ENCODE results near the gene FOXR1.

FOXR1 gene, protein sequence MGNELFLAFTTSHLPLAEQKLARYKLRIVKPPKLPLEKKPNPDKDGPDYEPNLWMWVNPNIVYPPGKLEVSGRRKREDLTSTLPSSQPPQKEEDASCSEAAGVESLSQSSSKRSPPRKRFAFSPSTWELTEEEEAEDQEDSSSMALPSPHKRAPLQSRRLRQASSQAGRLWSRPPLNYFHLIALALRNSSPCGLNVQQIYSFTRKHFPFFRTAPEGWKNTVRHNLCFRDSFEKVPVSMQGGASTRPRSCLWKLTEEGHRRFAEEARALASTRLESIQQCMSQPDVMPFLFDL

DNA sequence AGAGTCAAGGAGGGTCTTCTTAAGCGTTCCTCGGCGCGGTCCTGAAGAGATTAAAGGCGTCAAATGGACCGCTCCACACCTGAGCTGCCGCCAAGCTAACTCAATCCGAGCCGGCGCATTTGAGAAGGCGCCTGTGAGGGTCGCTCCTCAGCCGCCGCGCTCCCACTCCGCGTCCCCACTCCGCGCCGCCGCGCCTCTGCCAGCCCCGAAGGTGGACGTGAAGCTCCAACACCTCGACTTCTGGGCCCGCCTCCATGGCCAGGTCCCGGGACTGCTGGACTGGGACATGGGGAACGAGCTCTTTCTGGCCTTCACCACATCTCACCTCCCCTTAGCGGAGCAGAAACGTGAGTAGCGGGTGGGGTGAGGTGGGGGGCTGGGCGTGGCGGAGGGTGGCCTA is at the start of gene FOXR1:
Gene FOXR1 (plus strand): TSS at position 116 of the 400 bp plus-strand sequence. CDS start 171 bp downstream, at position 287.
- H3K4me3 ChIP-seq (ENCODE audit: low read length), result no peak within 1 kb of the TSS
- H3K27me3 ChIP-seq (ENCODE audit: control insufficient read depth, insufficient read depth, low read length), result no peaks in the 10 kb centered on the region
- DNase-seq (ENCODE audit: low read depth, low spot score), result no peak
- H3K27ac ChIP-seq (ENCODE audit: low read length), result no peak within 1 kb of the TSS
- no peaks in the 10 kb centered on the region for H3K36me3 ChIP-seq (ENCODE audit: control insufficient read depth, insufficient read depth, low read length)
- no CpG with 5 or more reads among the region's 33 CpGs for WGBS (ENCODE audit: insufficient coverage, insufficient read length)
- no peaks in the 10 kb centered on the region; the same call in 1 of the 2 replicates for H3K9me3 ChIP-seq (ENCODE audit: control insufficient read depth, insufficient read depth, low read length)
- no peaks in the 10 kb centered on the region for H3K4me1 ChIP-seq (ENCODE audit: control insufficient read depth, insufficient read depth, low read length)

DNA sequence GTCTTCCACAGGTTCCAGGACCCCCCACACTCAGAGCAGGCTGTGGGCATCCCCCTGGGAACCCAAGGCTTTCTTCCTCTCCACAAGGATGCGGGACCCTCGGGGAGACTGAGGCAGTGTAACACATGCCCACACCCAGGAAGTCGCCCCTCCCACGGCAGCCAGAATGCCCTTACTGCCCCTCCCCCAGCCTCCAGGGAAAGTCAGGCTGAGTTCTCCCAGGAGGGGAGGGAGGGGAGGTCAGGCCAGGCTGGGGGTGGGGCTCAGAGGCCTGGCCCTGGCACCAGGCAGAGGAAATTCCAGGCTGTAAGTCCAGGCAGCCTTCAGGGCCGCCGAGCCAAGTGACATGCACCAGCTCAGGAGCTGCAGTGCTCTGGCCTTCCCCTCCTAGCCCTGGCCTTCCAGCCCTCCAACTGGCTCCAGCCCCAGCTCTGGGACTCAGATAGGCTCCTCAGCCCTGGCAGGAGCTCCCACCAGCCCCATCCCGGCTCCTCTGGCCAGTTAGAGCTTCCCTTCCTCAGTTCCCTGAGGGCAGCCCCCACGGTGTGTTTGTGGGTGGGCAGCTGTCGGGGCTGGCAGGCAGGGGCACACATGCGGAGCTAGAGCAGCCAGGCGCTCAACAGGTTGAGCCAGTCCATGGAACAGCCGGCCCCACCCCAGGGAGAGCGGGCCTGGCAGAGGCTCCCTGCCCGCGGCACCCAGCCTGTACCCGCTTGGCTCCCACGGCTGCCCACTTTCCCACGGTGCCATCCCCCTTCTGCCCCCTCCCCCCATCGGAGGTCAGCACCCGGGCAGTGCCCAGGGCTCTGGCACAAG is 49.4 kb upstream of the FOXR1 start:
- Histone ChIP-seq H3K27me3 (ENCODE audit: control insufficient read depth, insufficient read depth, low read length) (no peaks in the 10 kb centered on the region), H3K27ac (ENCODE audit: low read length) (no peak overlapping the region), H3K4me3 (ENCODE audit: low read length) (no peak overlapping the region), H3K36me3 (ENCODE audit: control insufficient read depth, insufficient read depth, low read length) (no peaks in the 10 kb centered on the region), H3K4me1 (ENCODE audit: control insufficient read depth, insufficient read depth, low read length) (peaks cover 32% of the 10 kb centered on the region), H3K9me3 (ENCODE audit: control insufficient read depth, insufficient read depth, low read length) (no peaks in the 10 kb centered on the region)
- no peak for DNase-seq (ENCODE audit: low read depth, low spot score)
- no CpG with 5 or more reads among the region's 20 CpGs for WGBS (ENCODE audit: insufficient coverage, insufficient read length)

DNA sequence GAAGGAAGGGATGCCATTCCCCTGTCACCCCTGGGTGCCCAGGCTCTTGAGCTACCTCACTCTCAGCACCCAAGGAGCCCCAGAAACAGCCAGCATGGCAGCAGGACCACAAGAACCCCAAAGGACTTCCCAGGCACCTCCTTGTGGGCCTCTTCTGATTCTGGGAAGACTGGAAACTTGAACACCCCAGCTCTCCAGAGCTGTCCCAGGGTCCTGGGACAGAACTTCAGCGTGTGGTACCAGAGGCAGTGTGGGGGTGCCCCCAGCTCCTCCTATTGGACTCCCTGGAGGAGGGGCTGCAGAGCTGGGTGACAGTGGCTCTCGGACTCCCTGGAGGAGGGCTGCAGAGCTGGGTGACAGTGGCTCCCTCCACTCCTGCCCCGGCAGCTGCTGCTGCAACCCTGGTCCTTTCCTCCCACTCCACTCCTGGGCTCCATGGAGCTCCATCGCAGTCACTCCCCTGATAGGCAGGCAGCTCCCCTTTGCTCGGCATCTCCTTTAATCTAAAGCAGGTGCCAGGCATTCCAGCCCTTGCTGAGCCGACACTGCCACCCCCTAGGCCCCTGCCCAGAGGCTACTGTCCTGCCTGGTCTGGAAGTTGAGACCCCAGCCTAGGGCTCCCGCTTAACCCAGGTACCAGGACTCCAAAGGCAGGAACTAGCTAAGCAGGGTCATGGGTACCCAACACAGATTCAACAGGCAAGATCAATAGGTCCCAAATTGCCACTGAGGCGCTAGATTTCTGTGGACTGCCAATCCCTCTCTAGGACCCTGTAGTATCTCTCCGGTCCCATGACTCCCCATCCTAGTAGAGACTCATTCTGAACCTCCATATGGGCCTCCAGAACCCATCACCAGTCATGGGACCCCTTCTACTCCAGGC is 48.6 kb upstream of the FOXR1 start:
- WGBS (ENCODE audit: insufficient coverage, insufficient read length), result no CpG with 5 or more reads among the region's 9 CpGs
- no peak overlapping the region for H3K27ac ChIP-seq (ENCODE audit: low read length)
- no peaks in the 10 kb centered on the region for H3K36me3 ChIP-seq (ENCODE audit: control insufficient read depth, insufficient read depth, low read length)
- DNase-seq (ENCODE audit: low read depth, low spot score), result no peak
- H3K4me1 ChIP-seq (ENCODE audit: control insufficient read depth, insufficient read depth, low read length), result peaks cover 29% of the 10 kb centered on the region
- H3K9me3 ChIP-seq (ENCODE audit: control insufficient read depth, insufficient read depth, low read length), result no peaks in the 10 kb centered on the region
- H3K27me3 ChIP-seq (ENCODE audit: control insufficient read depth, insufficient read depth, low read length), result no peaks in the 10 kb centered on the region
- H3K4me3 ChIP-seq (ENCODE audit: low read length), result no peak overlapping the region

DNA sequence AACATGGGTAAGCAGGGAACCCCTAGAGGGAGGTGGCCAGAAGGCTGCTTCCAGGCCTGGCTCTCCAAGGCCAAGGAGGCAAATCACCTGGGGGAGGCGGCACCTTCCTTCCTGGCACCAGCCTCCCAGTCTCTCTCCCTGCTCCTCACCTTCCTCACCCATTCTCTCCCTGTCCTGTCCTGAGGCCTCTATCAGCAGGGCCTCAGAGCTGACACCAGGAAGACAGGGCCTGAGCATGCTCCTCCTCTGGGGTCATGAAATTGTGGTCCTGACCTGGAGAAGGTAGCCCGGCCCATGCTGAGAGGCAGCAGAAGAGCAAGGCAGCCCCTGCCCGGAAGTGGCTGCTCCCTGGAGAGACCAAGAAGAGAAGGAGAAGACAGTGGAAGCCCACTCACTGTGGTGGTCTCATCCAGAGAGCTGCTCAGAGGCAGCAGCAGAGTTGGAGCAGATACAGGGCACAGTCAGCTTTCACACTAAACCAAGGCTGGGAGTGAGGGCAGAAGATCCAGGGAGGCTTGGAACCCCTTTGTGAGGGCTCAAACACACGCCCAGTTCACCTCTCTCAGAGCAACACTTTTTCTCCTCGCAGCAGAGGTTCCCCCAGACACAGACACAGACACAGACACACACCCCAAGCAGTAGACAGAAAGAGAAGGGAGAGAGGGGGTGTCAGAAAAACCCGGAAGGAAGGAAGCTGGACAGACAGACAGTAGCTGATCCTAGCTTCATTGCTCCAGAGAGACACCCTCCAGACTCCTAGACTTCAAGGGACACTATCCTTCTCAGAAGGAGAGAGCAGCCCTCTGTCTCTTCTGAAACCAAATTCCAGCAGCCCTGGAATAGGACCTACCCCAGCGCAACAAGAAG is 47.6 kb upstream of the FOXR1 start:
- peak overlapping the region; percentile 89; the same call in 1 of the 2 replicates for H3K4me3 ChIP-seq (ENCODE audit: low read length)
- H3K4me1 ChIP-seq (ENCODE audit: control insufficient read depth, insufficient read depth, low read length), result peaks cover 29% of the 10 kb centered on the region
- no peak overlapping the region for H3K27ac ChIP-seq (ENCODE audit: low read length)

DNA sequence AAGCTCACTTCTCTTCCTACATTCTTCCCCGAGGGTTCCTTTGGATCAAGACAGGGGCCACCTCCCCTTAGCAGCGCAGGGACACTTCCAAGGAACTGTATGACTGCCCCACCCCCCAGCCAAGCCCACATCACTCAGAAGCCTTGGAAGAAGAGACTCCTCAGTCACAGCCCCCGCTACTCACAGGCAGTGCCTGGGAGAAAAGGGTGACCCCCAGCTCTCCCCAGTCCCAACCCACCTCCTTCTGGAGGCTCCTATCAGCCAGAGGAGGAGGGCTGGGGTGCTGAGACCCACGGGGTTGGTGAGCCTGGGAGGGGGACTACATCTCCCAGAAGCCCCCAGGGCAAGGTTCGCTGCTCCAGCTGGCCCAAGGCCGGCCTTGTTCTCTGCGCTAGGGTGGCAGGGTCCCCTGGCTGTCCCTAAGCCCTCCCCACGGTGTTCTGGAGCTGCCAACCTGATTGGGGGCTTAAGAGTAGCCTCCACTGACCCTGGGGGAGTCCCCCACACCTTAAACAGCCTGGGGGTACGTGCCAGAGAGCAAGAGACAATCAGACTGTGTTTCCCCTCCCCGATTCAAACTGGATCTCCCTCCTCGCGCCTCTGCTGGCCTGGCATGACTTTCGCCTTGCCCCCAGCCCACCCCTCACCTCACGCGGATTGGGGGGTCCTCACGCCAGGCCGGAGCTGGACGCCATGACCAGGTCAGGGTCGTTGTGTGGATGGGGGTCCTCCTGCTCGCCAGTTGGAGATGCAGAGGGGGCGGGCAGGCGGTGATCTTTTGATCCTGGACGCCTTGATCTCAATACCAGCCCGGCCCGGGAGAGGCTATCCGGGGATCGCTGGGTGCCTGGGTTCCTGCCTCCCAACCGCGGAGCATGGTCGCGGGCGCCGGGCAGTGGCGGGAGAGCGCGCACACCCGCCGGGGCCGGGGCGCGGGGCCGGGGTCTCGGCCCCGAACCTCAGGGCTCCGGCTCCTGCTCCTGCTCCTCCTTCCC is 46.7 kb upstream of the FOXR1 start:
- Histone ChIP-seq H3K9me3 (ENCODE audit: control insufficient read depth, insufficient read depth, low read length) (no peaks in the 10 kb centered on the region), H3K27me3 (ENCODE audit: control insufficient read depth, insufficient read depth, low read length) (no peaks in the 10 kb centered on the region), H3K4me1 (ENCODE audit: control insufficient read depth, insufficient read depth, low read length) (peaks cover 26% of the 10 kb centered on the region), H3K4me3 (ENCODE audit: low read length) (peak overlapping the region; percentile 89), H3K27ac (ENCODE audit: low read length) (no peak overlapping the region), H3K36me3 (ENCODE audit: control insufficient read depth, insufficient read depth, low read length) (no peaks in the 10 kb centered on the region)
- no CpG with 5 or more reads among the region's 45 CpGs for WGBS (ENCODE audit: insufficient coverage, insufficient read length)
- no peak for DNase-seq (ENCODE audit: low read depth, low spot score)

More for the DNA sequence above, 47.6 kb upstream of the FOXR1 start:
- no peak for DNase-seq (ENCODE audit: low read depth, low spot score)
- no peaks in the 10 kb centered on the region for H3K36me3 ChIP-seq (ENCODE audit: control insufficient read depth, insufficient read depth, low read length)
- no peaks in the 10 kb centered on the region for H3K27me3 ChIP-seq (ENCODE audit: control insufficient read depth, insufficient read depth, low read length)
- WGBS (ENCODE audit: insufficient coverage, insufficient read length), result no CpG with 5 or more reads among the region's 7 CpGs
- H3K9me3 ChIP-seq (ENCODE audit: control insufficient read depth, insufficient read depth, low read length), result no peaks in the 10 kb centered on the region

DNA sequence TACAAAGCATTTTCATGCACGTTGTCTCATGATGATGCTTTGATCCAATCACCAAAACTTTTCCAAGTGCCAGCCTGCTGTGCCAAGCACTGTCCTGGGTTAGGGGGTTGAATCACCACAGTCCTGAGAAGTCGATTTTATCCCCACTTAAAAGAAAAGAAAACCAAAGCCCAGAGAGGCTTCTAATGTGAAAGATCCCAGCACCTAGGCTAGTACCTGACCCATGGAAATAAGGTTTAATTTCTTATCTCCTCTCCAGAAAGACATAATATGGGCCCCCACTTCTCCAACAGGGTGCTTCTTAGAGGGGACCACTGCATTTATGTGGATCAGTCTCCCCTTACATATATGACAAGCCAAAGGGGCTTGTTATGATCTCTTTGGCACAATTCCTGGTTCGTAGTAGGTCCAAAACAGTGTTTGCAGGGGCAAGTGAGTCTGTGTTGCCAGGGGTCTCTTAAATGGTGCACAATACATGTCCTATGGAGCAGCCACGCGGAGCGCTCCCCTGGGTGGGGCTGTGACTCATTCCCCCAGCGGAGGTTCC is 43.9 kb upstream of the FOXR1 start:
- DNase-seq (ENCODE audit: low read depth, low spot score), result no peak
- no CpG with 5 or more reads among the region's 7 CpGs for WGBS (ENCODE audit: insufficient coverage, insufficient read length)
- no peaks in the 10 kb centered on the region for H3K27me3 ChIP-seq (ENCODE audit: control insufficient read depth, insufficient read depth, low read length)
- H3K36me3 ChIP-seq (ENCODE audit: control insufficient read depth, insufficient read depth, low read length), result no peaks in the 10 kb centered on the region
- H3K4me1 ChIP-seq (ENCODE audit: control insufficient read depth, insufficient read depth, low read length), result peaks cover 16% of the 10 kb centered on the region
- no peak overlapping the region for H3K27ac ChIP-seq (ENCODE audit: low read length)
- no peaks in the 10 kb centered on the region for H3K9me3 ChIP-seq (ENCODE audit: control insufficient read depth, insufficient read depth, low read length)
- H3K4me3 ChIP-seq (ENCODE audit: low read length), result no peak overlapping the region

DNA sequence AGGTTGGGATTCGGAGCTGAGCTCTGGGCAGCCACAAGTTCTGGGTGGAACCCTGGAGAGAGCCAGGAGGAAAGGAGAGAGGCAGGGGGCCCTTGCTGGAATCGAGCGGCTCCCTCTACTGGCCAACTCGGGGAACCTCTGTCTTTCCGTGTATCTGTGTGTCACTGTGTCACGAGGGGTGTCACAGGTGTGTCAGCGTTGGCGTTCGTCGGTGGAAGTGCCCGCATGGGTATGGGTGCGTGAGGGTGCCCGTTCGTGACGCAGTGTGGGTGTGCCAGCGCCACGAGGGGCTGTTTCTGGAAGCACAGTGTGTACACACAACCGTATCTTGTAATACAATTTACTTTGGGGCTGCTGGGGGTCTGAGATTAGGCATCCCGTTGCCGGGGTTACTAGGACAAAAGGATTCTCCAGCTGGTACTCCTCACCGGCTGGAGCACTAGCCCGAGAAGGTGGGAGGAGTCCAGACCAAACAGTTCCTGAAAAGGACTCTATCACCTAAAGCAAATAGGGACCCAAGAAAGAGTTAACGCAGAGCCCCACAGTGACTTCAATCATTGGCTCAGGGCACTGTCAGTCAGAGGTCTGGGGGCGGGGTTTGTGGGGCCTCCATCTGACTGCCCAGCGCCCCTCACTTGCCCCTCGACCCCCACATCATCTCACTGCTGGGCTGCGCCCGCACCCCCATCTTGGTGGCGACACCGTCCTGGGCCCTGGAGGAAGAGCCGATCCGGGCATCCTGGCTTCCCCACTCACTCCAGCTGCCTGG is 43.3 kb upstream of the FOXR1 start:
- H3K4me1 ChIP-seq (ENCODE audit: control insufficient read depth, insufficient read depth, low read length), result peaks cover 16% of the 10 kb centered on the region
- WGBS (ENCODE audit: insufficient coverage, insufficient read length), result no CpG with 5 or more reads among the region's 32 CpGs
- H3K9me3 ChIP-seq (ENCODE audit: control insufficient read depth, insufficient read depth, low read length), result no peaks in the 10 kb centered on the region
- no peak overlapping the region for H3K27ac ChIP-seq (ENCODE audit: low read length)
- DNase-seq (ENCODE audit: low read depth, low spot score), result no peak
- no peaks in the 10 kb centered on the region for H3K27me3 ChIP-seq (ENCODE audit: control insufficient read depth, insufficient read depth, low read length)
- no peaks in the 10 kb centered on the region for H3K36me3 ChIP-seq (ENCODE audit: control insufficient read depth, insufficient read depth, low read length)
- peak overlapping the region; percentile 55 for H3K4me3 ChIP-seq (ENCODE audit: low read length)

DNA sequence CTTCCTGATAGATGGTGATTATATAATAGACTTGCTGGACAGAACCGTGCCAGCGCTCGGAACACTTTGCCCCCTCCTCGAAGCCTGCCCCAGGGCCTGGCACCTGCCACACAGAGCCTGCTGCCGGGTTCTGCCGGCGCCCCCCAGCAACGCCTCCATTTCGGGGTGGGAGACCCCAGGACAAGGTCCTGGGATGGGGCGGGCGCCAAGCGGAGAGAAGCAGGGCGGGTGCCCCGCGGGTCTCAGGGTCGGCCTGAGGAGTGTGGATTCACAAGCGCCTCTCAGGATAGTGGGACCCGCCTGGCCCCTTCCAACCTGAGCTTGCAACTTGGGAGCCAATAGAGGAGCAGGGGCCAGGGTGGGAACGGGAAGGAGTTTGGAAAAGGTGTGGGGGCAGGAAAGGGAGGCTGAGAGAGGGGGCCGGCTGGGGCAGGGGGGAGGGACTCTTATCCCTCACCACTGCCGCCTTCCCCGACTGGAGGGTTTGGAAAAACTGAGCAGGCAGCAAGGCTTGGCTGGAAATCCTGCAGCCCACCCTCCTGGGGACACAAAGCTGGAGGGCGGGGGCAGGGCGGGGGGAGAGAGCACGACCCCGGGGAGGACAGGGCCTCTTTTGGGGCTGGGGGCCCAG is 42.6 kb upstream of the FOXR1 start:
- H3K9me3 ChIP-seq (ENCODE audit: control insufficient read depth, insufficient read depth, low read length), result no peaks in the 10 kb centered on the region
- no peaks in the 10 kb centered on the region for H3K27me3 ChIP-seq (ENCODE audit: control insufficient read depth, insufficient read depth, low read length)
- WGBS (ENCODE audit: insufficient coverage, insufficient read length), result no CpG with 5 or more reads among the region's 26 CpGs
- peaks cover 10% of the 10 kb centered on the region for H3K4me1 ChIP-seq (ENCODE audit: control insufficient read depth, insufficient read depth, low read length)
- no peaks in the 10 kb centered on the region for H3K36me3 ChIP-seq (ENCODE audit: control insufficient read depth, insufficient read depth, low read length)
- peak overlapping the region; percentile 55 for H3K4me3 ChIP-seq (ENCODE audit: low read length)
- no peak overlapping the region for H3K27ac ChIP-seq (ENCODE audit: low read length)
- DNase-seq (ENCODE audit: low read depth, low spot score), result no peak

All from iPS DF 6.9 (cell line).